ENCODE measurements around the gene DPAGT1. TPM values are rescaled to one million over a fixed set of nuclear protein-coding genes. Genes with fewer than 3 reads are reported as not detected.
A peak's percentile ranks its signal among the peaks of the same experiment; 100 is the strongest.

The DPAGT1 gene
- total RNA-seq, 1 experiment from 2014 or later = 45.1 TPM

- H3K9me2 ChIP-seq (ENCODE audit: insufficient read depth) = no peaks in the 10 kb centered on the region
- peak within 1 kb of the TSS; percentile 20; the same call in 1 of the 2 replicates for H3K27ac ChIP-seq (ENCODE audit: low read depth, low read length)
- BruUV-seq (replicated peaks) = no TSS peak
- peak within 1 kb of the TSS; percentile 61 for H3K9ac ChIP-seq (ENCODE audit: low read length)
- ChIA-PET POLR2A (interaction anchor here (1.2 kb wide), 1 partner anchor 64 kb away, joined by 3 read pairs; no protein-coding TSS in a partner anchor), CTCF (no interaction called here), RAD21 (ENCODE audit: low non-redundant PET in 1 of 2, low total read pairs in 2 of 2, uncharacterized antibody in 2 of 2, unreplicated experiment in 2 of 2) (no interaction called here)
- no peaks in the 10 kb centered on the region for H3K79me2 ChIP-seq (ENCODE audit: insufficient read depth, low read length)
- no peaks in the 10 kb centered on the region for H3K9me3 ChIP-seq (ENCODE audit: control insufficient read depth in 1 of 2, insufficient read depth in 1 of 2, low read depth in 1 of 2, low read length in 2 of 2)
- H3K4me3 ChIP-seq (replicated peaks in 1 of 2; ENCODE audit: low read depth in 1 of 2, low read length in 2 of 2) = peak within 1 kb of the TSS; percentile 48 to 72
- H3K4me2 ChIP-seq (ENCODE audit: low read length) = peak within 1 kb of the TSS; percentile 97
- peak within 1 kb of the TSS; percentile 88 for H2AFZ ChIP-seq (ENCODE audit: low read depth, low read length, poor library complexity, severe bottlenecking)
- H3K36me3 ChIP-seq (ENCODE audit: control insufficient read depth in 1 of 2, insufficient read depth in 2 of 2, low read length in 2 of 2) = no peaks in the 10 kb centered on the region
- TF ChIP-seq TCF7L2 (IDR thresholded peaks at IDR 0.05; ENCODE audit: borderline replicate concordance, extremely low read depth, insufficient read depth, insufficient read length) (no peak), ZFX (IDR thresholded peaks at IDR 0.05) (0 out of 2 replicates have a peak, but pooled peaks have one; percentile 13), POLR2AphosphoS5 (IDR thresholded peaks at IDR 0.05; ENCODE audit: low read depth, low read length) (peak; percentile 42)
- DNase-seq (ENCODE audit: low read depth, low spot score) = no peak
- H3K4me1 ChIP-seq (ENCODE audit: control insufficient read depth in 1 of 2, insufficient read depth in 2 of 2, low read length in 2 of 2) = peaks cover 8 to 29% of the 10 kb centered on the region in 2 experiments; a peak in 3 of 4 replicates
- intact Hi-C loops (cut with micrococcal nuclease) = loop anchor here (5.0 kb wide), 1 partner anchor 323 kb away; no protein-coding TSS in a partner anchor
- no peaks in the 10 kb centered on the region for H4K20me1 ChIP-seq (ENCODE audit: insufficient read depth)
- H3K27me3 ChIP-seq (ENCODE audit: insufficient read depth, low read length) = no peaks in the 10 kb centered on the region
- peak; percentile 58 for ATAC-seq
Measured at GRCh38 chr11:119149018-119149785, 47.5 kb upstream of the DPAGT1 start, which contains the start of gene ABCG4. TSS of gene ABCG4 (plus strand) at chr11:119149052. CDS start at chr11:119149966, 914 bp downstream.

DNA sequence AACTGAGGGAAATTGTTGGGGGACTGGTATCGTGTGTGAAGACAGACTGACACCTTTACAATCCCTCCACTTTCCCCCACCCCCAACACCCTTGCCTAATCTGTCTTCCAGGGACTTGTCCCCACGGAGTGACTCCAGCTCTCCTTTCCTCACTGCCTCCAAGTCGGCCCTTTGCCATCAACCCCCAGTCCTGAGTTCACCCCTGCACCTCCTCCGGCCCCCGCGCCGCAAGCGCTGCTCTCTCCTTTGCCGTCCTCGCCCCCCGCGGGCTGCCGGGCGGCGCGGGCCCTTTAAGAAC lies 47.0 kb upstream of the DPAGT1 start:
- Histone ChIP-seq H3K9me2 (ENCODE audit: insufficient read depth) (no peaks in the 10 kb centered on the region), H3K4me1 (ENCODE audit: control insufficient read depth in 1 of 2, insufficient read depth in 2 of 2, low read length in 2 of 2) (peaks cover 8 to 32% of the 10 kb centered on the region in 2 experiments; a peak in 3 of 4 replicates), H3K36me3 (ENCODE audit: control insufficient read depth in 1 of 2, insufficient read depth in 2 of 2, low read length in 2 of 2) (no peaks in the 10 kb centered on the region), H3K79me2 (ENCODE audit: insufficient read depth, low read length) (no peaks in the 10 kb centered on the region), H2AFZ (ENCODE audit: low read depth, low read length, poor library complexity, severe bottlenecking) (peak overlapping the region; percentile 88), H3K27me3 (ENCODE audit: insufficient read depth, low read length) (no peaks in the 10 kb centered on the region), H3K4me2 (ENCODE audit: low read length) (peak overlapping the region; percentile 97), H3K9ac (ENCODE audit: low read length) (peak overlapping the region; percentile 61), H3K4me3 (replicated peaks in 1 of 2; ENCODE audit: low read depth in 1 of 2, low read length in 2 of 2) (peak overlapping the region; percentile 48 to 72), H3K9me3 (ENCODE audit: control insufficient read depth in 1 of 2, insufficient read depth in 1 of 2, low read depth in 1 of 2, low read length in 2 of 2) (no peaks in the 10 kb centered on the region), H4K20me1 (ENCODE audit: insufficient read depth) (no peaks in the 10 kb centered on the region), H3K27ac (ENCODE audit: low read depth, low read length) (peak overlapping the region; percentile 20; the same call in 1 of the 2 replicates)
- BruUV-seq (replicated peaks) = no TSS peak
- ATAC-seq = no peak; the same call in 1 of the 2 replicates
- intact Hi-C loops (cut with micrococcal nuclease) = loop anchor here (5.0 kb wide), 1 partner anchor 324 kb away; no protein-coding TSS in a partner anchor
- RAD21 ChIA-PET (ENCODE audit: low non-redundant PET in 1 of 2, low total read pairs in 2 of 2, uncharacterized antibody in 2 of 2, unreplicated experiment in 2 of 2) = no interaction called here
- POLR2A ChIA-PET = interaction anchor here (1.2 kb wide), 1 partner anchor 63 kb away, joined by 3 read pairs; no protein-coding TSS in a partner anchor
- TF ChIP-seq CBX3 (IDR thresholded peaks at IDR 0.05; ENCODE audit: low read depth) (no peak), ZFX (IDR thresholded peaks at IDR 0.05) (no peak), SP1 (IDR thresholded peaks at IDR 0.05; ENCODE audit: low read depth) (no peak), YY1 (IDR thresholded peaks at IDR 0.05; ENCODE audit: extremely low read depth, insufficient replicate concordance, low read depth, low read length) (no peak), EZH2 (IDR thresholded peaks at IDR 0.05) (no peak), ATF3 (IDR thresholded peaks at IDR 0.05) (no peak), RAD21 (IDR thresholded peaks at IDR 0.05; ENCODE audit: low read depth) (no peak), POLR2AphosphoS5 (IDR thresholded peaks at IDR 0.05; ENCODE audit: low read depth, low read length) (no peak), JUND (IDR thresholded peaks at IDR 0.05) (no peak), CTCF (IDR thresholded peaks at IDR 0.05 in 2 of 3, conservative IDR thresholded peaks at IDR 0.05 in 1 of 3; ENCODE audit: borderline replicate concordance in 1 of 3, insufficient read depth in 1 of 3, low read depth in 2 of 3, low read length in 2 of 3) (no peak)
- DNase-seq (ENCODE audit: low read depth, low spot score) = no peak
- CTCF ChIA-PET = no interaction called here
